Upper lobe of left lung (tissue), 4 donors: ENCODE results near the gene TSG101.

Experiments used
- CTCF ChIP-seq, 6 experiments: fragments of 450-650 bp in 4 of 6; fragments of 200-600 bp in 2 of 6; sonication (generic) in 2 of 6; IDR thresholded peaks; one replicate each; pipeline ENCODE4 v1.5.1; 2016 to 2019; ENCODE audit warnings: antibody characterized with exemption in 6 of 6
- POLR2A ChIP-seq, 4 donors: fragments of 450-650 bp; IDR thresholded peaks; one replicate each; pipeline ENCODE4 v1.5.1; 2016 to 2017; ENCODE audit warnings: antibody characterized with exemption in 4 of 4, mild to moderate bottlenecking in 2 of 4

- TF ChIP-seq CTCF (IDR thresholded peaks at IDR 0.05) (no peak), POLR2A (IDR thresholded peaks at IDR 0.05) (no peak)
Observed at GRCh38 chr11:18495703-18496102, 31.0 kb downstream of the TSG101 start.
